C4-2B (cell line): Measurements from ENCODE around the gene B4GALT6.

Source experiments
- H3K27ac ChIP-seq: fragments of 450-650 bp; 2 replicates; pipeline ENCODE4 v1.5.1; 2017
- CTCF ChIP-seq: fragments of 450-650 bp; conservative IDR thresholded peaks from 2 replicates; pipeline ENCODE4 v1.5.1; 2017; ENCODE audit warnings: mild to moderate bottlenecking
- ZFX ChIP-seq: fragments of 450-650 bp; IDR thresholded peaks from 2 replicates; pipeline ENCODE4 v1.6.1; 2017

Gene B4GALT6

GRCh38 chr18:31607384-31607783, 77.0 kb downstream of the B4GALT6 start:
- no peak overlapping the region for H3K27ac ChIP-seq
- no peak for TF ChIP-seq ZFX
- no peak for TF ChIP-seq CTCF

DNA sequence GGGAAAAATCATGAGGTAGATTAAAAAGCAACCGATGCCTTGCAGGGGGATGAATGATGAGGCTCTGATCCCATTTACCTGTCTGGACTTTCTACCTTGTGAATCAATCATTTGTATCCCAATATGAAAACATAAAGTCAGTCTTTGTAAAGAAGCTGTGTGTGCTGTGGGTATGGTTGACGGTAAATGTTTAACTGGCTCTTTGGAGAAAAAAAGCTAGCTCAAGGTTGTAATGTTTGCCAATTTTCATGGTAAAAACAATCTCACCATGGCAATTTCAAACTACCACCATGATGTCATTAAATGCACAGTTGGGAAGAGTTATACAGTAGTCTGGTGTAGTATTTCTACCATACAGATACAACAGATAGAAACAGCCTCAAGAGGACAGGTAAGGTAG, 78.1 kb downstream of the B4GALT6 start:
- TF ChIP-seq CTCF (no peak), ZFX (no peak)
- H3K27ac ChIP-seq: no peak overlapping the region

GRCh38 chr18:31603315-31603714, 81.1 kb downstream of the B4GALT6 start:
- no peak overlapping the region for H3K27ac ChIP-seq
- TF ChIP-seq CTCF (no peak), ZFX (no peak)

GRCh38 chr18:31598021-31598805, 86.2 kb downstream of the B4GALT6 start:
- no peak for TF ChIP-seq CTCF
- no peak for TF ChIP-seq ZFX
- H3K27ac ChIP-seq: no peak overlapping the region

DNA sequence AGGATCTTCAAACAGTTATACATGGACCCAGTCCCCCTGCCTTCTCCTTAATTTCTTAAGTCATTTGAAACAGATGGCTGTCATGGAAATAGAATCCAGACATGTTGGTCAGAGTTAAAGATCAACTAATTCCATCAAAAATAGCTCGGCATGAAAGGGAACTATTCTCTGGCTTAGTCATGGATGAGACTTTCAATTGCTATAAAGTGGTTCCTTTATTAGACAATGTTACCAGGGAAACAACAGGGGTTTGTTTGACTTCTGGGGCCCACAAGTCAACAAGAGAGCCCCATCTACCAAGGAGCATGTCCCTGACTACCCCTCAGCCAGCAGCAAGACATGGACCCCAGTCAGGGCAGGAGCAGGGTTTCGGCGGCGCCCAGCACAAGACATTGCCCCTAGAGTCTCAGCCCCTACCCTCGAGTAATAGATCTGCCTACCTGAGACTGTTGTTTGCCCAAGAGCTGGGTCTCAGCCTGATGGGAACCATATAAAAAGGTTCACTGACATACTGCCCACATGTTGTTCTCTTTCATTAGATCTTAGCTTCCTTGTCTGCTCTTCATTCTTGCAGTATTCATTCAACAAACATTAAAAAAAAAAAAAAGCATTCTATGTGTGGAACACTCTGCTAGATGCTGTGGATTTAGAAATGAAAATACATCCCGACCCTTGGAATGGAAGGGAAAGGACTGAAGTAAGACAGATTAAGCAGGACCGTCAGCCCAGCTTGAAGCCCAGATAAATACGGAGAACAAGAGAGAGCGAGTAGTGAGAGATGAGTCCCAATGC, 88.1 kb downstream of the B4GALT6 start:
- TF ChIP-seq ZFX (no peak), CTCF (no peak)

DNA sequence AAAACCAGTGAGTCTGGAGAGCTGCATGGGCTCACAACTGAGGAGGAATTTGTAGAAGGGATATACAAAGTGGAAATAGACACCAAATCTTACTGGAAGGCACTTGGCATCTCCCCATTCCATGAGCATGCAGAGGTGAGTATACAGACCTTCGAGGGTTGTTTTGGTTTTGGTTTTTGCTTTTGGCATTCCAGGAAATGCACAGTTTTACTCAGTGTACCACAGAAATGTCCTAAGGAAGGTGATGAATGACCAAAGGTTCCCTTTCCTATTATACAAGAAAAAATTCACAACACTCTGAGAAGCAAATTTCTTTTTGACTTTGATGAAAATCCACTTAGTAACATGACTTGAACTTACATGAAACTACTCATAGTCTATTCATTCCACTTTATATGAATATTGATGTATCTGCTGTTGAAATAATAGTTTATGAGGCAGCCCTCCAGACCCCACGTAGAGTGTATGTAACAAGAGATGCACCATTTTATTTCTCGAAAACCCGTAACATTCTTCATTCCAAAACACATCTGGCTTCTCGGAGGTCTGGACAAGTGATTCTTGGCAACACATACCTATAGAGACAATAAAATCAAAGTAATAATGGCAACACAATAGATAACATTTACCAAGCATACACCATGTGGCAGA, 89.1 kb downstream of the B4GALT6 start:
- H3K27ac ChIP-seq: no peak overlapping the region
- no peak for TF ChIP-seq ZFX
- TF ChIP-seq CTCF: no peak

More for the DNA sequence above, 88.1 kb downstream of the B4GALT6 start:
- H3K27ac ChIP-seq: no peak overlapping the region
